Activated CD4-positive, alpha-beta memory T cell treated with anti-CD3 and anti-CD28 coated beads for 36 hours (primary cell): Measurements from ENCODE around the gene ARNT2. TPM values are rescaled to one million over a fixed set of nuclear protein-coding genes. Genes with fewer than 3 reads are reported as not detected.

Experiments
- CTCF ChIA-PET: fragments of 350-600 bp; sonication (Branson Sonifier 250); formaldehyde crosslinking; loops from one replicate; lab custom pipeline; 2021; ENCODE audit warnings: antibody characterized with exemption, inconsistent platforms; lab: Charles Lee
- POLR2A ChIA-PET: fragments of 350-600 bp; sonication (Branson Sonifier 250); formaldehyde crosslinking; loops from one replicate; lab custom pipeline; 2021; ENCODE audit warnings: antibody characterized with exemption; lab: Charles Lee
- DNase-seq: peaks from one replicate; pipeline ENCODE4 v3.0.0-alpha.2; 2020
- H3K27ac Mint-ChIP-seq: one replicate; pipeline ENCODE4 v1.8.0; 2021; ENCODE audit warnings: mixed read lengths
- H3K27me3 Mint-ChIP-seq: one replicate; pipeline ENCODE4 v1.8.0; 2021; ENCODE audit warnings: mixed read lengths
- H3K36me3 Mint-ChIP-seq: one replicate; pipeline ENCODE4 v1.8.0; 2021; ENCODE audit warnings: mixed read lengths
- H3K4me1 Mint-ChIP-seq: one replicate; pipeline ENCODE4 v1.8.0; 2021; ENCODE audit warnings: low read depth, mixed read lengths
- H3K4me3 Mint-ChIP-seq: one replicate; pipeline ENCODE4 v1.8.0; 2021; ENCODE audit warnings: mild to moderate bottlenecking, mixed read lengths
- H3K9me3 Mint-ChIP-seq: one replicate; pipeline ENCODE4 v1.8.0; 2021; ENCODE audit warnings: mixed read lengths
- intact Hi-C: fragments of 100-400 bp; cut with micrococcal nuclease; formaldehyde crosslinking; loops from one replicate; pipeline ENCODE4 v1.15.1; 2023
- total RNA-seq, 2 experiments: library from RNA; stranded (reverse); gene quantifications; one replicate each; pipeline ENCODE4 v1.2.3, GENCODE V29; 2021

The ARNT2 gene
- total RNA-seq, 2 experiments from 2014 or later, result 0.10 to 0.38 TPM

- CTCF ChIA-PET, result no interaction called here
- Mint-ChIP-seq H3K4me3 (no peak overlapping the region), H3K4me1 (no peaks in the 10 kb centered on the region), H3K36me3 (no peaks in the 10 kb centered on the region), H3K27ac (no peak overlapping the region), H3K27me3 (no peaks in the 10 kb centered on the region), H3K9me3 (no peaks in the 10 kb centered on the region)
- intact Hi-C loops, result no loop called here
- no peak for DNase-seq
- POLR2A ChIA-PET, result no interaction called here
Measured at GRCh38 chr15:80461356-80462095, 57.3 kb downstream of the ARNT2 start.

- Mint-ChIP-seq H3K27ac (no peak overlapping the region), H3K4me3 (no peak overlapping the region), H3K9me3 (no peaks in the 10 kb centered on the region), H3K4me1 (no peaks in the 10 kb centered on the region), H3K36me3 (no peaks in the 10 kb centered on the region), H3K27me3 (no peaks in the 10 kb centered on the region)
- ChIA-PET CTCF (no interaction called here), POLR2A (no interaction called here)
- intact Hi-C loops, result no loop called here
- DNase-seq, result no peak
Measured at GRCh38 chr15:80462111-80462510, 57.9 kb downstream of the ARNT2 start.

- Mint-ChIP-seq H3K36me3 (no peaks in the 10 kb centered on the region), H3K27me3 (no peaks in the 10 kb centered on the region), H3K4me3 (no peak overlapping the region), H3K9me3 (no peaks in the 10 kb centered on the region), H3K4me1 (no peaks in the 10 kb centered on the region), H3K27ac (no peak overlapping the region)
- intact Hi-C loops, result no loop called here
- no peak for DNase-seq
- POLR2A ChIA-PET, result no interaction called here
- CTCF ChIA-PET, result no interaction called here
Measured at GRCh38 chr15:80462836-80463512, 58.8 kb downstream of the ARNT2 start.

- intact Hi-C loops, result no loop called here
- H3K4me3 Mint-ChIP-seq, result no peak overlapping the region
- POLR2A ChIA-PET, result no interaction called here
- H3K9me3 Mint-ChIP-seq, result no peaks in the 10 kb centered on the region
- no peak overlapping the region for H3K27ac Mint-ChIP-seq
- no peaks in the 10 kb centered on the region for H3K36me3 Mint-ChIP-seq
- CTCF ChIA-PET, result interaction anchor here (0.7 to 1.4 kb wide), 2 partner anchors 13 to 311 kb away, joined by 4 to 7 read pairs; no protein-coding TSS in a partner anchor
- H3K27me3 Mint-ChIP-seq, result peaks cover 3% of the 10 kb centered on the region
- no peaks in the 10 kb centered on the region for H3K4me1 Mint-ChIP-seq
- no peak for DNase-seq
Measured at GRCh38 chr15:80464951-80465625, 60.9 kb downstream of the ARNT2 start.

GRCh38 chr15:80465626-80466005 is 61.4 kb downstream of the ARNT2 start:
- H3K27ac Mint-ChIP-seq, result no peak overlapping the region
- H3K4me3 Mint-ChIP-seq, result no peak overlapping the region
- H3K4me1 Mint-ChIP-seq, result no peaks in the 10 kb centered on the region
- no peaks in the 10 kb centered on the region for H3K9me3 Mint-ChIP-seq
- H3K36me3 Mint-ChIP-seq, result no peaks in the 10 kb centered on the region
- ChIA-PET CTCF (interaction anchor here (0.7 to 1.4 kb wide), 2 partner anchors 12 to 311 kb away, joined by 4 to 7 read pairs; no protein-coding TSS in a partner anchor), POLR2A (no interaction called here)
- no peak for DNase-seq
- peaks cover 7% of the 10 kb centered on the region for H3K27me3 Mint-ChIP-seq
- intact Hi-C loops, result no loop called here

GRCh38 chr15:80466543-80466942 is 62.4 kb downstream of the ARNT2 start:
- POLR2A ChIA-PET, result no interaction called here
- H3K4me1 Mint-ChIP-seq, result no peaks in the 10 kb centered on the region
- no peak overlapping the region for H3K27ac Mint-ChIP-seq
- peaks cover 14% of the 10 kb centered on the region for H3K27me3 Mint-ChIP-seq
- H3K9me3 Mint-ChIP-seq, result no peaks in the 10 kb centered on the region
- H3K4me3 Mint-ChIP-seq, result no peak overlapping the region
- no peak for DNase-seq
- CTCF ChIA-PET, result interaction anchor here (0.9 kb wide), 1 partner anchor 309 kb away, joined by 3 read pairs; no protein-coding TSS in a partner anchor
- H3K36me3 Mint-ChIP-seq, result no peaks in the 10 kb centered on the region
- intact Hi-C loops, result no loop called here

GRCh38 chr15:80467311-80467714 is 63.1 kb downstream of the ARNT2 start:
- Mint-ChIP-seq H3K9me3 (no peaks in the 10 kb centered on the region), H3K4me3 (no peak overlapping the region), H3K27me3 (peaks cover 20% of the 10 kb centered on the region), H3K27ac (no peak overlapping the region), H3K36me3 (no peaks in the 10 kb centered on the region), H3K4me1 (no peaks in the 10 kb centered on the region)
- no peak for DNase-seq
- ChIA-PET POLR2A (no interaction called here), CTCF (interaction anchor here (0.9 kb wide), 1 partner anchor 309 kb away, joined by 3 read pairs; no protein-coding TSS in a partner anchor)
- intact Hi-C loops, result no loop called here

- Mint-ChIP-seq H3K27ac (no peak overlapping the region), H3K4me1 (no peaks in the 10 kb centered on the region), H3K9me3 (no peaks in the 10 kb centered on the region), H3K4me3 (no peak overlapping the region), H3K36me3 (no peaks in the 10 kb centered on the region), H3K27me3 (peaks cover 32% of the 10 kb centered on the region)
- no peak for DNase-seq
- POLR2A ChIA-PET, result no interaction called here
- CTCF ChIA-PET, result no interaction called here
- intact Hi-C loops, result no loop called here
Measured at GRCh38 chr15:80468796-80469195, 64.6 kb downstream of the ARNT2 start.

GRCh38 chr15:80471881-80472280 is 67.7 kb downstream of the ARNT2 start:
- POLR2A ChIA-PET, result no interaction called here
- no peak overlapping the region for H3K4me3 Mint-ChIP-seq
- no peak overlapping the region for H3K27ac Mint-ChIP-seq
- H3K36me3 Mint-ChIP-seq, result no peaks in the 10 kb centered on the region
- intact Hi-C loops, result no loop called here
- peaks cover 8% of the 10 kb centered on the region for H3K9me3 Mint-ChIP-seq
- CTCF ChIA-PET, result interaction anchor here (1.7 to 1.8 kb wide), 2 partner anchors 10 to 305 kb away, joined by 4 to 5 read pairs; no protein-coding TSS in a partner anchor
- H3K4me1 Mint-ChIP-seq, result no peaks in the 10 kb centered on the region
- no peak for DNase-seq
- peaks cover 38% of the 10 kb centered on the region for H3K27me3 Mint-ChIP-seq

- no peak for DNase-seq
- CTCF ChIA-PET, result interaction anchor here (0.6 to 3.0 kb wide), 7 partner anchors 8 to 792 kb away, joined by 3 to 16 read pairs (median 5); partner anchors contain the start of gene CEMIP
- no peaks in the 10 kb centered on the region for H3K4me1 Mint-ChIP-seq
- no peaks in the 10 kb centered on the region for H3K36me3 Mint-ChIP-seq
- intact Hi-C loops, result no loop called here
- H3K27me3 Mint-ChIP-seq, result peaks cover 38% of the 10 kb centered on the region
- peaks cover 9% of the 10 kb centered on the region for H3K9me3 Mint-ChIP-seq
- H3K27ac Mint-ChIP-seq, result no peak overlapping the region
- no peak overlapping the region for H3K4me3 Mint-ChIP-seq
- POLR2A ChIA-PET, result no interaction called here
Measured at GRCh38 chr15:80473286-80474223, 69.4 kb downstream of the ARNT2 start.
